Measurements from ENCODE around the gene DVL3. TPM values are rescaled to one million over a fixed set of nuclear protein-coding genes. Genes with fewer than 3 reads are reported as not detected.

The DVL3 gene
- total RNA-seq, 1 donor from 2014 or later, result 63.6 TPM

DNA sequence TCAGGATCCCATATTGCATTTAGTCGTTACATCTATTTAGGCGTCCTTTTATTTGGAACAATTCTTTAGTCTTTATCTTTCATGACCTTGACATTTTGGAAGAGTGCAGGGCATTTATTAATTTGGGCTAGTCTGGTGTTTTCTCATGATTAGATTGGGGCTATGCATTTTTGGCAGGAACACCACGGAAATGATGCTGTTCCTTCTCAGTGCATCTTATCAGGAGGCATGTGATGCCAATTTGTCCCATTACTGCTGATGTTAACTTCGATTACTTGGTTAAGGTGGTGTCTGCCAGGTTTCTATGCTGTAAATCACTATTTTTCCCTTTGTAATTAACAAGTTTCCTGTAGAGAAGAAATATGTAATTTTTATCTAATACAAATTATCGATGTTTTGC, 56.1 kb downstream of the DVL3 start:
- no peak for DNase-seq (ENCODE audit: low read depth)

DNA sequence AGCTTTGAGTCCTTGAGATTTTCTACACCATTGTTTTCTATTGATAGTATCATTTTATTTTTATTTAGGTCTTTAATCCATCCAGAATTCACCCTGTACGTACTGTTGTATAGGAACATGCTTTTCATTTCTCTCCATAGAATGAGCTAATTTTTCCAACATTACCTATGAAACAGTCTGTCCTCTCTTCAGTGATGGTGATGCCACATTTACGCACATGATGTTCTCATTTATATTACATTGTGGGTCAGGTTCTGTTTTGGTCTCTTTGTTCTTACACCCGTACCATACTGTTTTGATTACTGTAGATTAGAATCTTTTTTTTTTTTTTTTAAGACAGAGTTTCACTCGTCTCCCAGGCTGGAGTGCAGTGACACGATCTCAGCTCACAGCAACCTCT, 56.5 kb downstream of the DVL3 start:
- DNase-seq (ENCODE audit: low read depth), result no peak

DNA sequence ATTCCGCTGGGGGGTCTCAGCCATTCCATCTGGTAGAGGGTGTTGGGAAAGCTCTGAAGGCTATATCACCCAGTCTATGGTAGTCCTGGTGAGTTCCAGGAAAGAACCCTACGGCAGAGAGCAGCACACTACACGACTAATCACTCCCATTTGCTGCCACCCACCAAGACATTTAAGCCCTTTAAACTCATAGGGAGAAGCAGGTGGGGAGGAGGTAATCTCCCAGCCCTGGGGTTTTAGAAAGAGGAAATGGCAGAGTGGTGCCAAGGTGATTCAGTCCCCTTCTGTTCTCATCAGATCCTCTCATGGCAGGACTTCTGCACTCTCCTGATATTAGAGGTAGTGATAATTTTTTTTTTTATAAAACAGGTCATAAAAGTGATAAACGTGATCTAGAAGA, 63.6 kb downstream of the DVL3 start:
- DNase-seq (ENCODE audit: low read depth), result no peak

- DNase-seq (ENCODE audit: low read depth), result no peak
These were observed 67.3 kb downstream of the DVL3 start for GRCh38 chr3:184222521-184222920.

Other genes starting within 250 kb of the DVL3 start
- gene ABCC5, start 137.5 kb upstream of the DVL3 start, total RNA-seq, result 12.0 and 93.6 TPM in 2 replicates
- gene HTR3D, start 123.6 kb upstream of the DVL3 start, total RNA-seq, result 0.10 TPM in 1 of 2 replicates, not detected in the other
- not detected in 2 replicates for gene HTR3C, start 102.3 kb upstream of the DVL3 start, total RNA-seq
- not detected in 2 replicates for gene HTR3E, start 58.3 kb upstream of the DVL3 start, total RNA-seq
- 36.1 and 43.8 TPM in 2 replicates for gene EIF2B5, start 20.0 kb upstream of the DVL3 start, total RNA-seq
- 299 and 523 TPM in 2 replicates for gene AP2M1, start 19.5 kb downstream of the DVL3 start, total RNA-seq
- gene ABCF3, start 30.8 kb downstream of the DVL3 start, total RNA-seq, result 17.9 and 53.3 TPM in 2 replicates
- 0.10 TPM in 1 of 2 replicates, not detected in the other for gene VWA5B2, start 74.2 kb downstream of the DVL3 start, total RNA-seq
- gene ALG3, start 93.6 kb downstream of the DVL3 start, total RNA-seq, result 18.9 and 43.2 TPM in 2 replicates
- 4.3 and 4.7 TPM in 2 replicates for gene EEF1AKMT4, start 94.3 kb downstream of the DVL3 start, total RNA-seq
- 0.10 TPM in 1 of 2 replicates, not detected in the other for gene CAMK2N2, start 106.2 kb downstream of the DVL3 start, total RNA-seq
- gene ECE2, start 120.6 kb downstream of the DVL3 start, total RNA-seq, result not detected in 2 replicates
- 423 and 840 TPM in 2 replicates for gene PSMD2, start 143.9 kb downstream of the DVL3 start, total RNA-seq
- gene EIF4G1, start 159.2 kb downstream of the DVL3 start, total RNA-seq, result 195 and 527 TPM in 2 replicates
- gene FAM131A, start 182.2 kb downstream of the DVL3 start, total RNA-seq, result 16.8 and 24.2 TPM in 2 replicates
- 1.7 and 3.5 TPM in 2 replicates for gene CLCN2, start 206.2 kb downstream of the DVL3 start, total RNA-seq
- gene POLR2H, start 206.3 kb downstream of the DVL3 start, total RNA-seq, result 97.3 and 161 TPM in 2 replicates
- 0.35 and 0.69 TPM in 2 replicates for gene THPO, start 222.8 kb downstream of the DVL3 start, total RNA-seq
- 3.0 and 23.9 TPM in 2 replicates for gene CHRD, start 224.7 kb downstream of the DVL3 start, total RNA-seq

Data from renal cortical epithelial cell (primary cell).